Measurements from ENCODE around the gene PIP5KL1. TPM values are rescaled to one million over a fixed set of nuclear protein-coding genes. Genes with fewer than 3 reads are reported as not detected.

Gene PIP5KL1
- total RNA-seq, 1 experiment from 2014 or later, result 16.8 TPM

DNA sequence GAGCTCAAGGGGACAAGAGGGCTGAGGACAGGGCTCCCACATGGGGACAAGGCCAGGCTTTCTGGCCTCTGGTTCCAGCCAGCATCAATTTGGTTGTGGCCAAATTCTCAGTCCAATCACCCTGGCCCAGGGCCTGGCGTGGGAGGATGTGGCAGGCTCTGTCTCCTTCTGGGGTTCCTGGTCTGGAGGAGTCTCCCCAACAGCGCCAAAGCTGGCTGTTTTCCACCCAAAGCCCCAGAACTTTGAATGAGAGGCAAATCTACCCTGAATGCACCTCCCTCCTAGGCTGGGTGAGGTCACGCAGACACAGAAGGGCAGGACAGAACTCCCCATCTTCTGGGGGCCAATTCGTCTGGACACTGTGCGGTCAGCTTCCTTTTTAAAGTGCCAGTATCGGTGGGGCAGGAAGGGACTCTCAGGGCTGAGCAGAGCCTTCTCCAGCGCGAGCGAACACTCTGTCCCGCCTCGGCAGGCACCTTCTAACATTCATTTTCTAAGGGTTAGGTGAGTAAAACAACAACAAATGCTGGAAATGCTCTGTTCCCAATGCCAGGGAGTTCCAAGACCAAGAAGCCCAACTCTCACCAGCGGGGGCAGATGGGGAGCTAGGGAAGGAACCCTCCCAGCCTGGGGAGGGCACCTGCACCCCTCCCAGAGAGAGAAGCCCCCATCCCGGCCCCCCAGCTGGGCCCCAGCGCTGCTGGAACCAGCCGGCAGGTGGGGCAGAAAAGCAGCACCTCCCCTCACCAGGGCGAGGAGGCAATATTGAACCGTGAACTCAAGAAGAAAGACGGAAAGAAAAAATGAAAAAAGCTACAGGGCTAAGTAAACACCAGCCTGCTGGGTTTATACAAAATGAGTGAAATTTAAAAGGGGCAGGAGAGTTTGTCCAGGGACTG lies 10.7 kb upstream of the PIP5KL1 start:
- H3K9me3 Mint-ChIP-seq, result no peaks in the 10 kb centered on the region
- CTCF ChIA-PET, result interaction anchor here (1.0 to 5.2 kb wide), 18 partner anchors 8 to 206 kb away, joined by 3 to 179 read pairs (median 32); partner anchors contain the start of genes EEIG1, NAIF1, PIP5KL1 and SLC25A25

GRCh38 chr9:127940593-127940992 lies 10.0 kb upstream of the PIP5KL1 start:
- Mint-ChIP-seq H3K36me3 (peaks cover 8% of the 10 kb centered on the region; the same call in 1 of the 2 replicates), H3K4me3 (no peak overlapping the region), H3K27me3 (ENCODE audit: low read depth) (no peaks in the 10 kb centered on the region), H3K27ac (peak overlapping the region; percentile 27; the same call in 1 of the 2 replicates), H3K9me3 (no peaks in the 10 kb centered on the region), H3K4me1 (peaks cover 41% of the 10 kb centered on the region)
- ATAC-seq, result no peak
- no peak for TF ChIP-seq ATF2 (CRISPR knock-in tag; IDR thresholded peaks at IDR 0.05; ENCODE audit: borderline replicate concordance, low read depth)
- TF ChIP-seq SP1 (CRISPR knock-in tag; conservative IDR thresholded peaks at IDR 0.05), result no peak
- no peak for TF ChIP-seq NFATC4 (CRISPR knock-in tag; IDR thresholded peaks at IDR 0.05)
- TF ChIP-seq ZNF317 (CRISPR knock-in tag; IDR thresholded peaks at IDR 0.05; ENCODE audit: borderline replicate concordance, low read depth), result no peak
- TF ChIP-seq TEAD4 (CRISPR knock-in tag; IDR thresholded peaks at IDR 0.05), result no peak
- TF ChIP-seq OVOL2 (CRISPR knock-in tag; IDR thresholded peaks at IDR 0.05; ENCODE audit: borderline replicate concordance), result no peak
- TF ChIP-seq NFE2L1 (CRISPR knock-in tag; IDR thresholded peaks at IDR 0.05), result no peak
- ChIA-PET POLR2A (no interaction called here), CTCF (interaction anchor here (1.0 to 5.2 kb wide), 8 partner anchors 11 to 177 kb away, joined by 3 to 179 read pairs (median 62); partner anchors contain the start of genes EEIG1 and PIP5KL1)
- DNase-seq (ENCODE audit: low spot score), result no peak

More for the DNA sequence above, 10.7 kb upstream of the PIP5KL1 start:
- POLR2A ChIA-PET, result no interaction called here
- TF ChIP-seq RORB (CRISPR knock-in tag; IDR thresholded peaks at IDR 0.05), result no peak
- TF ChIP-seq ATF1 (CRISPR knock-in tag; IDR thresholded peaks at IDR 0.05), result no peak
- TF ChIP-seq, protein P1, sequence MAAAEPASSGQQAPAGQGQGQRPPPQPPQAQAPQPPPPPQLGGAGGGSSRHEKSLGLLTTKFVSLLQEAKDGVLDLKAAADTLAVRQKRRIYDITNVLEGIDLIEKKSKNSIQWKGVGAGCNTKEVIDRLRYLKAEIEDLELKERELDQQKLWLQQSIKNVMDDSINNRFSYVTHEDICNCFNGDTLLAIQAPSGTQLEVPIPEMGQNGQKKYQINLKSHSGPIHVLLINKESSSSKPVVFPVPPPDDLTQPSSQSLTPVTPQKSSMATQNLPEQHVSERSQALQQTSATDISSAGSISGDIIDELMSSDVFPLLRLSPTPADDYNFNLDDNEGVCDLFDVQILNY (CRISPR knock-in tag; IDR thresholded peaks at IDR 0.05), result no peak
- Mint-ChIP-seq H3K27me3 (ENCODE audit: low read depth) (no peaks in the 10 kb centered on the region), H3K36me3 (peaks cover 5% of the 10 kb centered on the region; the same call in 1 of the 2 replicates), H3K4me1 (peaks cover 36% of the 10 kb centered on the region), H3K27ac (peak overlapping the region; percentile 27), H3K4me3 (no peak overlapping the region)
- ATAC-seq (no peak), DNase-seq (ENCODE audit: low spot score) (no peak)

GRCh38 chr9:127938298-127938690 lies 7.7 kb upstream of the PIP5KL1 start:
- ATAC-seq (peak; percentile 9), DNase-seq (ENCODE audit: low spot score) (no peak)
- Mint-ChIP-seq H3K27ac (peak overlapping the region; percentile 95), H3K9me3 (no peaks in the 10 kb centered on the region), H3K4me3 (peak overlapping the region; percentile 90), H3K27me3 (ENCODE audit: low read depth) (no peaks in the 10 kb centered on the region), H3K36me3 (peaks cover 3% of the 10 kb centered on the region; the same call in 1 of the 2 replicates), H3K4me1 (peaks cover 34% of the 10 kb centered on the region)
- ChIA-PET CTCF (interaction anchor here (2.0 kb wide), 1 partner anchor 97 kb away, joined by 5 read pairs; no protein-coding TSS in a partner anchor), POLR2A (interaction anchor here (0.6 to 1.2 kb wide), 2 partner anchors 17 to 126 kb away, joined by 3 to 5 read pairs; no protein-coding TSS in a partner anchor)
- TF ChIP-seq FOXP1 (CRISPR knock-in tag; IDR thresholded peaks at IDR 0.05; ENCODE audit: borderline replicate concordance), result no peak
- no peak for TF ChIP-seq MAX (CRISPR knock-in tag; IDR thresholded peaks at IDR 0.05)
- no peak for TF ChIP-seq ARID4B (CRISPR knock-in tag; IDR thresholded peaks at IDR 0.05; ENCODE audit: borderline replicate concordance)
- no peak for TF ChIP-seq ELF4 (CRISPR knock-in tag; IDR thresholded peaks at IDR 0.05; ENCODE audit: low read depth)
- TF ChIP-seq CREM (CRISPR knock-in tag; IDR thresholded peaks at IDR 0.05), result no peak
- TF ChIP-seq ZNF512 (CRISPR knock-in tag; IDR thresholded peaks at IDR 0.05; ENCODE audit: borderline replicate concordance), result no peak
- TF ChIP-seq CREB1 (CRISPR knock-in tag; IDR thresholded peaks at IDR 0.05), result no peak
- no peak for TF ChIP-seq NFYB (CRISPR knock-in tag; conservative IDR thresholded peaks at IDR 0.05; ENCODE audit: low read depth)
